Hepatocyte (in vitro differentiated cells): ENCODE data around the gene SLC27A4. TPM values are rescaled to one million over a fixed set of nuclear protein-coding genes. Genes with fewer than 3 reads are reported as not detected.
A peak's percentile ranks its signal among the peaks of the same experiment; 100 is the strongest.

Experiments used
- DNase-seq: peaks from one replicate; pipeline ENCODE4 v3.0.0-alpha.2; 2016; ENCODE audit warnings: low spot score
- H2AFZ ChIP-seq: fragments of 200-600 bp; sonication (generic); 2 replicates; pipeline ENCODE4 v1.6.0; 2016; ENCODE audit warnings: antibody characterized with exemption, mild to moderate bottlenecking
- H3K27ac ChIP-seq: fragments of 200-600 bp; sonication (generic); 2 replicates; pipeline ENCODE4 v1.5.1; 2016; ENCODE audit warnings: mild to moderate bottlenecking
- H3K27me3 ChIP-seq: fragments of 200-600 bp; sonication (generic); 2 replicates; pipeline ENCODE4 v1.6.1; 2016
- H3K36me3 ChIP-seq: fragments of 200-600 bp; sonication (generic); replicated peaks from 2 replicates; pipeline ENCODE4 v1.5.1; 2016; ENCODE audit warnings: low read depth; ENCODE audit not compliant: insufficient read depth
- H3K4me1 ChIP-seq: fragments of 200-600 bp; sonication (generic); 2 replicates; pipeline ENCODE4 v1.5.1; 2016; ENCODE audit warnings: mild to moderate bottlenecking, moderate library complexity; ENCODE audit not compliant: insufficient read depth
- H3K4me2 ChIP-seq: fragments of 200-600 bp; sonication (generic); 2 replicates; pipeline ENCODE4 v1.6.0; 2016
- H3K4me3 ChIP-seq: fragments of 200-600 bp; sonication (generic); 2 replicates; pipeline ENCODE4 v1.5.1; 2016; ENCODE audit warnings: mild to moderate bottlenecking
- H3K79me2 ChIP-seq: fragments of 200-600 bp; sonication (generic); 2 replicates; pipeline ENCODE4 v1.6.0; 2017; ENCODE audit warnings: mild to moderate bottlenecking
- H3K9me2 ChIP-seq: fragments of 200-600 bp; sonication (generic); replicated peaks from 2 replicates; pipeline ENCODE4 v1.6.0; 2017; ENCODE audit warnings: mild to moderate bottlenecking; ENCODE audit not compliant: insufficient read depth
- H3K9me3 ChIP-seq: fragments of 200-600 bp; sonication (generic); 2 replicates; pipeline ENCODE4 v1.5.1; 2016; ENCODE audit warnings: low read depth, mild to moderate bottlenecking
- H4K20me1 ChIP-seq: fragments of 200-600 bp; sonication (generic); 2 replicates; pipeline ENCODE4 v1.6.0; 2016; ENCODE audit warnings: mild to moderate bottlenecking; ENCODE audit not compliant: insufficient read depth, poor library complexity, severe bottlenecking
- CTCF ChIP-seq: fragments of 200-600 bp; sonication (generic); IDR thresholded peaks from 2 replicates; pipeline ENCODE4 v1.5.1; 2016; ENCODE audit warnings: antibody characterized with exemption, mild to moderate bottlenecking; ENCODE audit not compliant: poor library complexity
- EZH2 ChIP-seq: fragments of 200-600 bp; sonication (generic); IDR thresholded peaks from 2 replicates; pipeline ENCODE4 v1.6.1; 2016; ENCODE audit warnings: antibody characterized with exemption, mild to moderate bottlenecking, borderline replicate concordance
- EZH2phosphoT487 ChIP-seq: fragments of 200-600 bp; sonication (generic); IDR thresholded peaks from one replicate; pipeline ENCODE4 v1.6.1; 2018; ENCODE audit warnings: antibody characterized with exemption, mild to moderate bottlenecking, low read depth, moderate library complexity; ENCODE audit not compliant: unreplicated experiment, severe bottlenecking
- WGBS: methylation state at CpG from one replicate; pipeline ENCODE4 v1.1.6; 2016; ENCODE audit warnings: low lambda C conversion rate; ENCODE audit errors: missing lambda C conversion rate; 5-methylcytosine and 5-hydroxymethylcytosine counted together
- polyA plus RNA-seq: library from polyadenylated mRNA; unstranded; fragments of >200 nt; fragmentation: Nextera tagmentation; extraction: Ambion mirVana; gene quantifications from 2 replicates; pipeline ENCODE4 v1.2.1, GENCODE V29; 2016
- total RNA-seq: library from RNA; depleted of rRNA; stranded (reverse); fragments of >200 nt; gene quantifications from 2 replicates; pipeline ENCODE4 v1.2.3, GENCODE V29; 2014

The SLC27A4 gene
- total and polyA plus RNA-seq, 2 experiments from 2014 or later: 21.9 to 23.4 TPM

DNA sequence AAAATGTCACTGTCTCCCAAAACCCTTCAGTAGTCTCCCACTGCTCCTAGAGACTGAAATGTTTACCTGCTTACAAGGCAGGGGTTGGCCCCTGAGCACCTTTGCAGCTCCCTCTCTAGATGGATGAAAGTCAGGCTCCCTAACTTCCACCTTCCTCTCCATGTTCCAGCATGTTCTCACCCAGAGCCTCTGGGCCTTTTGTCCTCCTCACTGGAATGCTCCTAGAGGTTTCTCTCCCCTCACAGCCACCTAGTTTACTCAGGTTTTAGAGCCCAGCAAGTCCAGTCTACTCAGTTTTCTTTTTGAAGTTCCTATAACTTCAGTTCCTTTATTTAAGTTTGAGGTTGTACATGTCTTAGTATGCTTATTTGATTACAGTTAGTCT, 30.0 kb downstream of the SLC27A4 start:
- Histone ChIP-seq H3K27ac (peak overlapping the region; percentile 93), H3K4me1 (peaks cover 8% of the 10 kb centered on the region), H3K36me3 (no peaks in the 10 kb centered on the region), H3K4me2 (peak overlapping the region; percentile 85), H3K79me2 (peaks cover 49% of the 10 kb centered on the region), H3K9me2 (no peaks in the 10 kb centered on the region), H2AFZ (peak overlapping the region; percentile 49), H3K27me3 (no peaks in the 10 kb centered on the region), H4K20me1 (no peaks in the 10 kb centered on the region), H3K4me3 (peak overlapping the region; percentile 41), H3K9me3 (no peaks in the 10 kb centered on the region)
- TF ChIP-seq EZH2phosphoT487 (no peak), EZH2 (no peak), CTCF (no peak)
- no peak for DNase-seq

GRCh38 chr9:128370752-128371629, 30.7 kb downstream of the SLC27A4 start, which contains the start of gene URM1:
TSS of gene URM1 (plus strand) at chr9:128371374. CDS start at chr9:128371381, 7 bp downstream.
- peak within 1 kb of the TSS; percentile 93 for H3K27ac ChIP-seq
- H3K9me2 ChIP-seq: no peaks in the 10 kb centered on the region
- 2% methylated on average over 49 of the region's 55 CpGs for WGBS
- no peaks in the 10 kb centered on the region for H3K36me3 ChIP-seq
- H3K9me3 ChIP-seq: no peaks in the 10 kb centered on the region
- H3K4me1 ChIP-seq: peaks cover 7% of the 10 kb centered on the region
- peak within 1 kb of the TSS; percentile 52 for H3K4me3 ChIP-seq
- no peaks in the 10 kb centered on the region for H4K20me1 ChIP-seq
- H2AFZ ChIP-seq: peak within 1 kb of the TSS; percentile 49
- peaks cover 56% of the 10 kb centered on the region for H3K79me2 ChIP-seq
- H3K27me3 ChIP-seq: no peaks in the 10 kb centered on the region
- H3K4me2 ChIP-seq: peak within 1 kb of the TSS; percentile 85
- TF ChIP-seq EZH2: no peak
- no peak for TF ChIP-seq CTCF
- TF ChIP-seq EZH2phosphoT487: no peak
- peak; percentile 97 for DNase-seq

GRCh38 chr9:128371630-128372117, 31.3 kb downstream of the SLC27A4 start:
- 3% methylated on average over 8 of the region's 10 CpGs for WGBS
- peaks cover 62% of the 10 kb centered on the region for H3K79me2 ChIP-seq
- peak overlapping the region; percentile 89 for H3K27ac ChIP-seq
- peak overlapping the region; percentile 35 for H2AFZ ChIP-seq
- H3K4me3 ChIP-seq: peak overlapping the region; percentile 52
- DNase-seq: no peak
- no peaks in the 10 kb centered on the region for H3K9me3 ChIP-seq
- peaks cover 4% of the 10 kb centered on the region for H4K20me1 ChIP-seq
- no peaks in the 10 kb centered on the region for H3K9me2 ChIP-seq
- peak overlapping the region; percentile 80 for H3K4me2 ChIP-seq
- H3K27me3 ChIP-seq: no peaks in the 10 kb centered on the region
- TF ChIP-seq EZH2 (no peak), EZH2phosphoT487 (no peak), CTCF (no peak)
- no peaks in the 10 kb centered on the region for H3K36me3 ChIP-seq
- peaks cover 7% of the 10 kb centered on the region for H3K4me1 ChIP-seq
